Adipocyte (in vitro differentiated cells): Measurements from ENCODE around the gene ARL4C.

ENCODE experiments used
- DNase-seq: peaks from one replicate; pipeline ENCODE4 v3.0.0-alpha.2; 2015; ENCODE audit warnings: low read depth
- H3K27me3 ChIP-seq: replicated peaks from 2 replicates; pipeline ENCODE4 v1.7.0; 2013; ENCODE audit warnings: mild to moderate bottlenecking, low read length, moderate library complexity; ENCODE audit not compliant: control insufficient read depth, insufficient read depth
- H3K36me3 ChIP-seq: 2 replicates; pipeline ENCODE4 v1.7.0; 2013; ENCODE audit warnings: low read length, mild to moderate bottlenecking, moderate library complexity; ENCODE audit not compliant: control insufficient read depth, insufficient read depth, severe bottlenecking
- H3K4me1 ChIP-seq: 2 replicates; pipeline ENCODE4 v1.7.0; 2013; ENCODE audit warnings: mild to moderate bottlenecking, low read length, moderate library complexity; ENCODE audit not compliant: control insufficient read depth, insufficient read depth
- H3K4me3 ChIP-seq: 2 replicates; pipeline ENCODE4 v1.7.0; 2013; ENCODE audit warnings: mild to moderate bottlenecking, low read length, moderate library complexity
- H3K9ac ChIP-seq: 2 replicates; pipeline ENCODE4 v1.7.0; 2013; ENCODE audit warnings: mild to moderate bottlenecking, low read length, moderate library complexity
- H3K9me3 ChIP-seq: 2 replicates; pipeline ENCODE4 v1.7.0; 2013; ENCODE audit warnings: mild to moderate bottlenecking, low read length, moderate library complexity; ENCODE audit not compliant: control insufficient read depth

The ARL4C gene

DNA sequence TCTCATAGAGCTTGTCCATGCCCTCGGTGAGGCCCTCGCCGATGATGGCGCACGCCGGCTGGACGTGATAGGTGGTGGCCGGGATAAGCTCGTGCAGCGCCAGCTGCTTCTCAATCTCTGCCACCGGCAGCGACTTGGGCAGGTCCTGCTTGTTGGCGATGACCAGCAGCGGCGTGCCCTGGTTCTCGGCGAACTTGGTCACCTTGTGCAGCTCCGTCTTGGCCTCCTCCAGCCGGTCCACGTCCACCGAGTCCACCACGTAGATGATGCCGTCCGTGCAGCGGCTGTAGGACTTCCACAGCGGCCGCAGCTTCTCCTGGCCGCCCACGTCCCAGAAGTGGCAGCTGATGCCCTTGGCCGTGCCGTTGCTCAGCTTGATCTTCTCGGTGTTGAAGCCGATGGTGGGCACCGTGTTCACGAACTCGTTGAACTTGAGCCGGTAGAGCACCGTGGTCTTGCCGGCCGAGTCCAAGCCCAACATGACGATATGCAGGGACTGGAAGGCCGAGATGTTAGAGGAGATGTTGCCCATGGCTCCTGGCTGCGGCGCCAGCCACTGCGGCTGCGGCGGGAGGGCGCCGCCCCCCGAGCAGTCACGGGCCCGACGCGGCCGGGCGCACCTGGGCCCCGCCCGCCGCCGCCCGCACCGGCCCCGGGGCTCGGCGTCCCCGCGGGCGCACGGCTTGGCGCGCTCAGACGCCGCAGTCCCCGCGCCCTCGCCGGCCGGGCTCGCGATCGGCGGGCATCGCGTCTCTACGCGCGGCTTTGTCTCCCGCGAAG is 636 bp downstream of the ARL4C start:
- Histone ChIP-seq H3K36me3 (no peaks in the 10 kb centered on the region), H3K4me3 (peak overlapping the region; percentile 89), H3K4me1 (peaks cover 8% of the 10 kb centered on the region), H3K9ac (peak overlapping the region; percentile 82), H3K27me3 (no peaks in the 10 kb centered on the region), H3K9me3 (no peaks in the 10 kb centered on the region)
- peak; percentile 53 for DNase-seq

DNA sequence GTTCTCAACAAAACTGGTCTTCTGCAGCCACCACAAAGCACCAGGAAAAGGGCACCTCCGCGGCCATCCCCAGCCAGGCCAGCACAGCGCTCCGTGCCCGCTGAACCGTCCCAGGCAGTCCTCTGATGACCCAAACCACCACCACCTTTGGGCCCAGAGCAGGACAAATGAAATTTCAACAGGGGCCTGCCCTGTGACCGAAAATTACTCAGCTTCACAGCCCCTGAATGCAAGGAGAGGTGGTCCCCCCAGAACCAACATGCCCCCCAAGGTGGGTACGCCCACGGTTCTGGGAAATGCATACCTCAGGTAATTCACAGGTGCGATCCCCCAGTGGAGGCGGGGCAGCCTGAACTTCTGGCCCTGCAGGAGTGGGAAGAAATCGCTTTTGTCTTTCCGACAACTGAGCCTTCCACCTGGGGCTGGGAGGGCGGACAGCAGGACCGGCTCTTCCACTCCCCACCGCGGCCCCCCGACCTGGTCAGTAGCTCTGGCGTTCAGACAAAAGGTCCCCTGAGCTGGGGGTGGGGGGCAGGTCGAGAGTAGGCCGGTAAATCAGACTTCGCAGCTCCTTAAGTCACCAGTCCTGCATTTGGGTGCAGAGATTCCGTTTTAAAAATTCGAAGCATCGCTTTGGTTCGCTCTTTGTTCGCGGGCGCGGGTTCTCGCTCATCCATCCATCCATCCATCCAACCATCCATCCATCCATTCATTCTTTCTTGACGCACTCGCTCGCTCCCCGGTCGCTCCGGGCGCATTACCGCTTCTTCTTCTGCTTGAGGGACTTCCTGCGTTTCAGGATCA is 1.4 kb downstream of the ARL4C start:
- Histone ChIP-seq H3K9me3 (no peaks in the 10 kb centered on the region), H3K4me1 (peaks cover 8% of the 10 kb centered on the region), H3K9ac (peak overlapping the region; percentile 82), H3K4me3 (peak overlapping the region; percentile 89), H3K36me3 (no peaks in the 10 kb centered on the region), H3K27me3 (no peaks in the 10 kb centered on the region)
- DNase-seq, result no peak

DNA sequence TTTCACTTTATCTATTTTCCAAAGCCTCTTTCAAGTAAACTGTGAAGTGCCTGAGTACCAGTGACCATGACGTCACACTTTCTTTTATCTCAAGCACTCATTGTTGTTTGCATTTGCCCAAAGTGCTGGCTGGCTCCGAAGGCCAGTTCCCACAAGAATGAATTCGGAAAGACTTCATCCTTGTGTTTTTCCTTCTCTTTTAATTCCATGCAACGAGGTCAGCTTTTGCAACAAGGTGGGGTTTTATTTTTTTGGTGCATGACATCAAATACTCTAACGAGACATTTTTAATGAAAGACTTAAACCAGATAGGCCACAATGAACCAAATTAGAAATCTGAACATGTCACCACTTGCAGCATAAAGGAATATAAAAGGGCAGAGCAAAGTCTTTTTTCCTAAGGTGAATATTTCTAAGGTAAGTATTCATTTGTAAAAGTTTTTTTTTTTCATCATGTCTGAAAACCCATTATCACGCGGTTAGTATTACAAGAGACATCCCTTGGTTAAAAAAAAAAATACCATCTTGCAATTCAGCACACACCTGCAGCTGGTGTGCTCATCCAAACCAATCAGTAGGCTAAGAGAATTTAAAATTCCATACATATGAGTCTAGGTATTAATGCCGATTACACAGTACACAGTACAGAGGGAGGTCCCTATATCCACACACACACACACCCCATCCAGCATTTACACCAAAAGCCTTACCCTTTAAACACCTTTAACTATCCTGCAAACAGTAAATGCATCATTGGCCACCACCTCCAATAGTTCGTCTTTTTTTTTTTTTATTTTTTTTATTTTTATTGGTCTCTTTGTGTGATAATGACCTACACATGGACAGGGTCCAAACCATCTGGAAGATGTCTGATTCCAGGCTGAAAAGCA is 2.3 kb downstream of the ARL4C start:
- H3K36me3 ChIP-seq, result no peaks in the 10 kb centered on the region
- H3K9ac ChIP-seq, result peak overlapping the region; percentile 82
- H3K4me3 ChIP-seq, result peak overlapping the region; percentile 89
- no peaks in the 10 kb centered on the region for H3K9me3 ChIP-seq
- peak; percentile 22 for DNase-seq
- H3K27me3 ChIP-seq, result no peaks in the 10 kb centered on the region
- H3K4me1 ChIP-seq, result peaks cover 8% of the 10 kb centered on the region

DNA sequence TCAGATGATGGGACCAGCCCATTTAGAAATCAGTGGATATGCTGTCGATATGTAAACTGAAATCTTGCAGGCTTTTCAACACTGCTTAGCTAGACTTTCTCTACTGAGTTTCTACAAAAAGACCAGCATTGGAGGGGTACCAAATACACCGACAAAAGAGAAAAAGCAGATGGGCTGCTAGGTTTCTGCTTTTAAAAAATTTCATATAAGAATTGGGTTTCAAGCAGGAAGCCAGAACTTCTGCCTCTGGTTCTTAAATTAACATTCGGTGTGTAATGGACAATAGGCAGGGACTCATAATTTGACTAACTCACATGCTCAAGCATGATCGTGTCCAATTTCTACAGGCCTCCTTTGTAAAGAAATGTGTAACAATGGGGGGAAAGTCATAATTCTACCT is 3.1 kb downstream of the ARL4C start:
- Histone ChIP-seq H3K4me1 (peaks cover 8% of the 10 kb centered on the region), H3K9me3 (no peaks in the 10 kb centered on the region), H3K27me3 (no peaks in the 10 kb centered on the region), H3K4me3 (peak overlapping the region; percentile 89), H3K36me3 (no peaks in the 10 kb centered on the region), H3K9ac (no peak overlapping the region)
- DNase-seq, result no peak

DNA sequence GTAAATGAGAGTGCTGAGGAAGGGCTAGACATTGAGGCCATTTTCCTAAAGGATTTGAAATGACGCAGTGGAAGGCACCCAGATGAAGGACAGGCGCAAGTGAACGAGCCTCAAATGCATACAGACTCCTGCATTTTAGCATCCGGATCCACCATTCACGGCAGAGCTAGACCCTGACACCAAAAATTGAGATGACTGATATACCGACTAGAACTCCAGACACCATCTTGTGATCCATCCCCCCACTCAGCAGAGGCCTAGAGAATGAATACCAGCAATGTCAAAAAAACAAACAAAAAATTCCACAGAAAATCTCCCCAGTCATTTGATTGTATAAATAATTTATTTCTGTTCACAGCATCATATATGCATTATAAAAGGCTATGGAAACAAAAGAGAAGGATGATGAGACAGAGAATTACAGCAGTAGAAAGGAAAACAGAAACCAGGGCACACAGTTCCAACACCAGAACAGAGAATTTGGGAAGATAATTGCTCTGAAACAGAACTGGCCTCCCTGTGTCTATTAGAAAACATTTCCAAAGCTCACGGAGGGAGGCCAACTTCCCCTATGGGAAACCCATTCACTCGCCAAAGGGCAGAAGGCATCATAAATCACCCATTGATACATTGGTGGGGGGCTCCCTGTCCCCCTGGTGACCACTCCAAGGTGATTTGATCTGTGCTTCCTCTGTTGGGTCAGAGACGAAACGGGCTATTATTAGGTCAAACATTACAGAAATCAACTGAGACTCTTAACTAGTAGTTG is 4.0 kb downstream of the ARL4C start:
- no peaks in the 10 kb centered on the region for H3K27me3 ChIP-seq
- H3K4me1 ChIP-seq, result peaks cover 8% of the 10 kb centered on the region
- no peaks in the 10 kb centered on the region for H3K36me3 ChIP-seq
- no peak overlapping the region for H3K9ac ChIP-seq
- no peaks in the 10 kb centered on the region for H3K9me3 ChIP-seq
- DNase-seq, result no peak
- no peak overlapping the region for H3K4me3 ChIP-seq

DNA sequence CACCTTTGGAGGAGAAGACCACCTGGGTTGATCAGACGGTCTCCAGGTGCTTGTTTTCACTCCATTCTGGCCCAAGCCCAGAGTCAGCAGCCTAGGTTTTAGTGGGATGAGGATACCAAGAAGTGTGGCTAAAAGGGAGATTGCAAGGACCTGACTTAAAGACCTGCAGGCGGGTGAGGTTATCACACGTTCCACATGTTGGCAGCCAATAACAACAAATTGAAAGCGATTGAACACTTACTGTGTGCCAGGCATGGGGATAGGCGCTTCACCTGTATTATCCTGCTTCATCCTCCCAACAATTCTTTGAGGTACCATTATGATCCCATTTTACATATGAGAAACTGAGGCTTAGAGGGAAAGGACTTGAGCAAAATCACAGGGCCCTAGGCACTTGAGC is 5.0 kb downstream of the ARL4C start:
- H3K9me3 ChIP-seq, result no peaks in the 10 kb centered on the region
- no peaks in the 10 kb centered on the region for H3K36me3 ChIP-seq
- H3K4me1 ChIP-seq, result peaks cover 8% of the 10 kb centered on the region
- no peak for DNase-seq
- no peak overlapping the region for H3K4me3 ChIP-seq
- no peak overlapping the region for H3K9ac ChIP-seq
- no peaks in the 10 kb centered on the region for H3K27me3 ChIP-seq

DNA sequence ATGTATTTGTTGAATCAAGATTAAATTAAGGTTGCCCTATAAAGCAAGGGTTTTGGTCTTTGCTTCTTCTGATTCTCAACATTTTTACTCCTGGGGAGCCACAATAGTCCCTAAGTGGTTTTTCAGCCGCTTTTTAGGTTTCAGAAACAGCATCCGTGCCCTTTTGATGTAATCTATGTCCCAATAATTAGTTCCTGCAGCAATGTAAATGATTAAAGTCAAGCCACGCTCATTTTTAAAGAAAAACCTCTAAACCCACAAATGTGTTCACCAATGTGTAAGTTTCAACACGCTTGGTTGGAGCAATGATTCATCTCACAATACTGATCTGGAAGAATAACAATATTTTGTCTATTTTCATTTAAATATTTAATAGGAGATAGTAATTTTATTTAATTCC is 5.6 kb downstream of the ARL4C start:
- Histone ChIP-seq H3K9ac (no peak overlapping the region), H3K36me3 (no peaks in the 10 kb centered on the region), H3K4me3 (no peak overlapping the region), H3K4me1 (peaks cover 8% of the 10 kb centered on the region), H3K27me3 (no peaks in the 10 kb centered on the region), H3K9me3 (no peaks in the 10 kb centered on the region)
- DNase-seq, result no peak

DNA sequence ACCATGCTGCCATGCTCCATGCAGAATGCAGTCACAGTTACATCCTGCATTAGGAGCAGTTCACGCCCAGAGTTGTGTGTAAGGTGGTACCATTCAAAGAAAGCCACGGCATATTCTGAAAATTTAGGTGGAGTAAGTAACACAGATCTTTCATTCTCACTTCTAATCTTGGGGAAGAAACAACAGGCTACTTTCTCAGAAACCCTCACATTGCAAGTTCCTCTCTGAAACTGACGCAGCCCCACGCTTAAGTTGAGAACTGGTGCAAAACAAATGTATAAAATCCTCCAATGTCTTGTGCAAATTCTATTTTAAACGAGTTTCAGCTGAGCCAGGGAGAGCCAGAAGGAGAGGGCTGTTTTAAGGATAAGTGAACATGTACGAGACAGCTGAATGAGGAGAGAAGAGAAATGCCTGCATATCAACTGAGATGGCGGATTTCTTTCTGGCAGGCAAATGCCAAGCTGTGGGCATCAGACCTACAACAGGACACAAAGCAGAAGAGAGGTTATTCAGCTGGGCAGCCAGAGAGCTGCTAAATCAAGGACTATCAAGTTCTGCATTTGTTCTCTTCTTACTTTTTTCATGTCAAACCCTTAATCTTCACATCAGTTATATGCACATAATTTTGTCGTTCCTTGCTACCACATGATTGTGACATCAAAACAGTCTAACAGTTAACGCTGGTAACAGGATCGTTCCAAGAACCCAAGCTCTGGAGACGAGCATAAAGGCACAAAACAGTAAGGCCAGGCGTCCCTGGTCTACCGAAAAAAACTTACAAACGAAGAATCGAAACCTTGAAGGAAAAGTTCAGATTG is 6.4 kb downstream of the ARL4C start:
- H3K9me3 ChIP-seq, result no peaks in the 10 kb centered on the region
- no peaks in the 10 kb centered on the region for H3K36me3 ChIP-seq
- no peaks in the 10 kb centered on the region for H3K27me3 ChIP-seq
- no peak overlapping the region for H3K9ac ChIP-seq
- no peak for DNase-seq
- H3K4me1 ChIP-seq, result peaks cover under 1% of the 10 kb centered on the region
- H3K4me3 ChIP-seq, result no peak overlapping the region

DNA sequence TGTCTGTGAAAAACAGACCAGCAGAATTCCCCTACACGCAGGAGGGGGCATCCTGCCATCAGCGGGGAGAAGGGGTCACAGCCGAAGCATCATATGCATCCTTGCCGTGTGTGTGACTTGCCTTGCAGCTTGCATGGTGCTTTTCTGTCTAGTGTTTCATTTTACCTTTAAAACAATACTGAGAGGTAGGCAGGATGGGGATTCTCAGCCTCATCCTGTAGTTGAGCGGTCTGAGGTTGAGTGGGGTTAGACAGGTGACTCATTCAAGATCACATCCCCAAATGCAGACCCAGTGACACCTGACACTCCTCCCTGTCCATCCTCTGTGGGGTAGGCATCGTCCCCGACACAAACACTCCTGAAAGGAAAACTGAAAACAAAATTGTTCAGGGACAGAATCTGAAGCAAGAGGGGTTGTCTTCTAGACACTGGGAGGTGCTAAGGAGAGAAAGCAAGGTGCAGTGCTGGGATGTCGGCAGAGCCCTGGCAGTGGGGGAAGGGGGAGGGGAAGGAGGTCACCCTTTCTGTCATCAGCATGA is 7.9 kb downstream of the ARL4C start:
- H3K27me3 ChIP-seq, result no peaks in the 10 kb centered on the region
- DNase-seq, result no peak
- H3K9ac ChIP-seq, result no peak overlapping the region
- no peaks in the 10 kb centered on the region for H3K4me1 ChIP-seq
- no peaks in the 10 kb centered on the region for H3K36me3 ChIP-seq
- no peaks in the 10 kb centered on the region for H3K9me3 ChIP-seq
- H3K4me3 ChIP-seq, result no peak overlapping the region

DNA sequence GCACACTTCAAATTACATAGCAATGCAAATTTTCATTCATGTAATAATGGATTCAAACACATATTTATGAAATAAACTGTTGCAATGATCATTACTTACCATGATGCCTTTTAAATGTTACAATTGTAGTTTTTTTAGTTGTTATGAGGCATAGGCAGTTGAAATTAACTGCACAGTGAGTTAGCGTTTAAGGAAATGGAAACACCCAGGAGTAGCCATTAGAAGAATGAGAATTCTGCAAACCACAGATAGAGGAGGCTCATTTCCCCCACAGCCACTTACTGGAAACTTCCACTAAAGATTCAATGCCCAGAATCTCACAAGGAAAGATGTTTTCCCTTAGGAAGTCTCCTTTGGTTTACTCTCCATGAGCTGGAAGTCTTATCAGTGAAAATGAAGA is 8.4 kb downstream of the ARL4C start:
- no peaks in the 10 kb centered on the region for H3K4me1 ChIP-seq
- no peak for DNase-seq
- no peaks in the 10 kb centered on the region for H3K36me3 ChIP-seq
- no peaks in the 10 kb centered on the region for H3K27me3 ChIP-seq
- H3K4me3 ChIP-seq, result no peak overlapping the region
- no peaks in the 10 kb centered on the region for H3K9me3 ChIP-seq
- H3K9ac ChIP-seq, result no peak overlapping the region
